GM13976 (cell line): ENCODE results near the gene CREB3.

Source experiments
- DNase-seq: peaks from one replicate; pipeline ENCODE4 v3.0.0; 2012; ENCODE audit warnings: low spot score
- in situ Hi-C: fragments of 300-500 bp; cut with MboI; formaldehyde crosslinking; loops from one replicate; pipeline ENCODE4 v1.12.0; 2022; ENCODE audit warnings: low sequenced_read_pairs, mixed read lengths, inconsistent platforms; ENCODE audit not compliant: unreplicated experiment
- TF ChIP-seq, protein P1 (sequence below): IDR thresholded peaks from 2 replicates; pipeline ENCODE4 v1.5.1; 2012; ENCODE audit warnings: borderline replicate concordance, mild to moderate bottlenecking; ENCODE audit not compliant: insufficient read depth; ENCODE audit errors: extremely low read depth, missing control alignments, control extremely low read depth

Gene CREB3

DNA sequence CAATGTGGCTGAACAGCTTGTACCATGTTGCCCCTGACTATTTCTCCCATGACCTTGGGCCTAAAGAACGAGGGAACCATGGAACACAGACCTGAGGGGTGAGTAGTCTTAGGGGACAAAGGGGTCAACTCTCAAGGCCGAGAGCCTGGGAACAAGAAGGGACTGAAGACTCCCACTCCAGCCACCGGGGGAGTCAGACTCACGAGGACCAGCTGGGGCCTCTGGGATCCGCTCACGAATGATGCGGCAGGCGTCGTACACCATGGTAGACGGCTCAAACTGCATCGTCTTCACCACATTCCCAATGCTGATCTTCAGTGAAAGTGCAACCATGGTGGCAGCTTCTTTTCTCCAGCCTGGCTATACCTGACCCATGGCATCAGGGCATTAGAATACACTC, 7.1 kb upstream of the CREB3 start:
- no peak for DNase-seq
- TF ChIP-seq, protein P1, sequence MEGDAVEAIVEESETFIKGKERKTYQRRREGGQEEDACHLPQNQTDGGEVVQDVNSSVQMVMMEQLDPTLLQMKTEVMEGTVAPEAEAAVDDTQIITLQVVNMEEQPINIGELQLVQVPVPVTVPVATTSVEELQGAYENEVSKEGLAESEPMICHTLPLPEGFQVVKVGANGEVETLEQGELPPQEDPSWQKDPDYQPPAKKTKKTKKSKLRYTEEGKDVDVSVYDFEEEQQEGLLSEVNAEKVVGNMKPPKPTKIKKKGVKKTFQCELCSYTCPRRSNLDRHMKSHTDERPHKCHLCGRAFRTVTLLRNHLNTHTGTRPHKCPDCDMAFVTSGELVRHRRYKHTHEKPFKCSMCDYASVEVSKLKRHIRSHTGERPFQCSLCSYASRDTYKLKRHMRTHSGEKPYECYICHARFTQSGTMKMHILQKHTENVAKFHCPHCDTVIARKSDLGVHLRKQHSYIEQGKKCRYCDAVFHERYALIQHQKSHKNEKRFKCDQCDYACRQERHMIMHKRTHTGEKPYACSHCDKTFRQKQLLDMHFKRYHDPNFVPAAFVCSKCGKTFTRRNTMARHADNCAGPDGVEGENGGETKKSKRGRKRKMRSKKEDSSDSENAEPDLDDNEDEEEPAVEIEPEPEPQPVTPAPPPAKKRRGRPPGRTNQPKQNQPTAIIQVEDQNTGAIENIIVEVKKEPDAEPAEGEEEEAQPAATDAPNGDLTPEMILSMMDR = no peak
- in situ Hi-C loops = no loop called here

DNA sequence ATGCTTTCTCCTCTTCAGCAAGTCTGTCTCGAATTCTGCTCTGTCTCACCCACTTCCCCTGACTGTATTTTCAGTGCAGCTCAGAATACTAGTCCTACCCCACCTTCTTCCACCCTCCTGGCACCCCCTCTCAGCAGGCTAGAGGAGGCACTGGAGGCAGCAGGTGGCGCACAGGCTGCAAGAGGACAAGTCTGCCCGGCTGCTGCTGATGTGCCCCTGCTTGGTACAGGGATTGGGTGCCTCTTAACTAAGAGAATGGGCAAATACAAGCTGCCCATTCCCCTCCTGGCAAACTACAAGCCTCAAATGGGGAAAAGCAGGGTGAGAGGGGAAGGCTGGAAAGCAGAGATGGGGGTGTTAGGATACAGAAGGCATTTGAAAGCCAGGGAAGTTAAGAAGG, 5.5 kb upstream of the CREB3 start:
- in situ Hi-C loops = no loop called here
- DNase-seq = no peak
- TF ChIP-seq, protein P1 = peak; percentile 29

DNA sequence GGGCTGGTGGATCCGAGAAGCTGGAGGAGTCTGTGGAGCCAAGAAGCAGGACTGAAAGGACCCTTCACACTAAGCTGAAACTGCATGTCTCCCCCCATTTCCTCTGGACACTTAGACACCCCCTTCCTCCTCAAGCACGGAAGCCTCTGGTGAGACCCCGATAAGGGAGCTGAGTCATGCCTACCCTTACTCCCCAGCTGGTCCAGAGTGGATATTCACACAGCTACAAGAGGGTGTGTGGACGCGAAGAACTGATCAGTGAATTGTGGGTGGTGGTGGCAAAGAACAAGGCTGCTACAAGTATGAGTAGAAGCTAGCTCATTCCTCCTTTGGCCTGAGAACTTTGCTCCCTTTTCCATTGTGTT, 4.8 kb upstream of the CREB3 start:
- TF ChIP-seq, protein P1 = no peak
- no peak for DNase-seq
- in situ Hi-C loops = no loop called here

DNA sequence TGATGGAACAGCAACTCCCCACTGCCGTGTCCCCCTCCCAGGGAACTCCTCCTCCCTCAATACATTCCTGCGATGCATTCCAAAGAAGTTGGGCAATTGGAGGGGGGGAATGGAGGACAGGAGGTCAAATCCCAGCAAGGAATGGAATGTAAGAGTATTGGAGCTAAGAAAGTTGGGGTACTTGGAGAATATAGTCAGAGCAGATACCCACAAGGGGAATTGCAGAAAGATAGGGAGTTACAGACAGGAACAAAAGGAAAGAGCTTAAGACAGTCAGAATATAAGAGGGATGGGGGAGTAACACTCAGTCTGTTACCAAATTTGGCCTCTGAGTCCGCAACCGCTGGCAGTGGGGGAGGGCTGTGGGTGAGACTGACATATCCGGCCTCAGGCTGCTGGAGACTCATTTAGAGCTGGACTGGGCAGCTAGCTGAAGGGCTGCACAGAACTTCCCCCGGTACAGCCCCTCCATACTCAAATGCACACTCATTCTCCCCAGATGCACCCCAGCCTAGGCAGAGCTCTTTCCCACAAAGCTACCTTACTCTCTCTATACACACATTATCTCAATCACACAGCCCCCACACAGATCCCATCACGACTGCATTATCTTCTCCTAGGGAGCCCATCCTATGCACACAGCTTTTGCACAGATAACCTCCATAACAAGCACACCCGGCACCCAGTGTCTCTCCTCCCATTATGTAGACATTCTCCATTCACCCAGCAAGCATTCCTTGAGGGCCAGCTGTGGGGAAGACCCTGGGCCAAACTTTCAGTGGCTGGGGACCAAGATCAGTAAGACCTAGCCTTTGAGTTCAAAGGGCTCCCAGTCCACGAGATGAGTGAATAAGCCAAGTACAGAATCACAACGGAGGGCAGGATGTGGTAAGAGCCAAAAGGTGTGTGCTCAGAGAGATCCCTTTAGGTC, 4.2 kb upstream of the CREB3 start:
- TF ChIP-seq, protein P1 = no peak
- in situ Hi-C loops = no loop called here
- DNase-seq = peak; percentile 78

DNA sequence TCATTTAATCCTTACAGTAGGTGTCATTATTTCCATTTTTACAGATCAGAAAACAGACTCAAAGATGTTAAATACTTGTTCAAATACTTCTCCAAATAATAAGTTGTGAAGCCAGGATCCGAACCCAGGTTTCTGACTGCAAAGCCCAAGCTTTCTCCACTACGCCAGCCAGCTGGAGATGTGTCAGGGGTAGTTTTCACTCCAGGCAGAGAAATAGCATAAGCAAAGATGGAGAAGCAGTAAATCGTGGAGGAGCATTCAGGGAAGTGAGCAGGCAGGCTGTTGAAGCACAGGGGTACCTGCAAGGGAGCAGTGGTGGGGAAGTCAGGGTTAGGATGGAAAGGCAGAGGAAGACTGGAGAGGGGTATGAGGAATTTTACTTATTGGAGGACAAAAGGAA, 3.4 kb upstream of the CREB3 start:
- in situ Hi-C loops = no loop called here
- TF ChIP-seq, protein P1 = no peak
- no peak for DNase-seq

DNA sequence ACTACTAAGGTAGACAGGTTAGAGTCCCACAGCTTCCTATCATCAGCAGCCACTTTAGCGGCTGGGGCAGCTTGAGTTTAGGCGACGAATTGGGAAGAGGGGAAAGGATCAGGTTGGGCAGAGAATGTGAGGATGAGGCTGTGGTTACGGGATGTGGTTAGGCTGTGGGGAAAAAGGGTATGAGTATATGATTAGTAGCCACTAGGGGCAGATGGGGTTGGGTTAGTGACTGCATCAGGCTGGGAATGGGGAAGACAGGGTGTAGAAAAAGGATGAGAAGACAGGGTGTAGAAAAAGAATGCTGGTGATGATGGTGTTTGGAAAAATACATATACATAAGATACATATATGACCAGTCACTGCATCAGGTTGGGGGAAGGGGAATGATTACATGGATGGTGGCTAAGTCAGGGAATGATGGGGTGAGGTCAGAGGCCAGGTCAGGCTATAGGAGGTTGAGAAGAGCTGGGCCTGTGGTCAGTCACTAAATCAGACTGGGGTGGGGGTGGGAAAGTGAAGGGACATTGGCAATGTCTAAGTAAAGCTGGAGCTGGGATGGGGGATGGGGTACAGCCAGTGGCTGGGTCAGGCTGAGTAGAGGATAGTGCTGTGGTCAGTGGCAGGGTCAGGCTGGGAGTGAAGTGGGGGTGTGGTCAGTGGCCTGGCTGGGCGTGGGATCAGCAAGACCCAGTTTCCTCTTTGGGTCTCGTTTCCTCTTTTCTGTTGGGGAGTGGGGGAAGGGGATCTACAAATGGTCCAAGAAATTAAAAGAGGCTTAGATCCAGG, 2.6 kb upstream of the CREB3 start:
- TF ChIP-seq, protein P1 = peak; percentile 27

More for the DNA sequence above, 2.6 kb upstream of the CREB3 start:
- DNase-seq = no peak
- in situ Hi-C loops = no loop called here
